Loucy (cell line): ENCODE results near the gene ETNK1.

Source experiments
- H2AFZ ChIP-seq: fragments of 200-600 bp; sonication (generic); 2 replicates; pipeline ENCODE4 v1.6.0; 2016; ENCODE audit warnings: antibody characterized with exemption, mild to moderate bottlenecking, low read length, moderate library complexity
- H3F3A ChIP-seq: fragments of 200-600 bp; 2 replicates; pipeline ENCODE4 v1.6.0; 2016; ENCODE audit warnings: antibody characterized with exemption, low read depth, mild to moderate bottlenecking
- H3K27me3 ChIP-seq: fragments of 200-600 bp; sonication (generic); 2 replicates; pipeline ENCODE4 v1.6.1; 2014; ENCODE audit warnings: low read length, mild to moderate bottlenecking; ENCODE audit not compliant: insufficient read depth, poor library complexity, severe bottlenecking
- H3K36me3 ChIP-seq: fragments of 200-600 bp; sonication (generic); 2 replicates; pipeline ENCODE4 v1.6.1; 2016; ENCODE audit warnings: low read length; ENCODE audit not compliant: insufficient read depth
- H3K4me1 ChIP-seq: fragments of 200-600 bp; sonication (generic); 2 replicates; pipeline ENCODE4 v1.5.1; 2014; ENCODE audit warnings: low read length, mild to moderate bottlenecking; ENCODE audit not compliant: insufficient read depth, poor library complexity, severe bottlenecking
- H3K4me2 ChIP-seq: fragments of 200-600 bp; sonication (generic); 2 replicates; pipeline ENCODE4 v1.6.0; 2014; ENCODE audit warnings: antibody characterized with exemption, low read length, low read depth, mild to moderate bottlenecking; ENCODE audit not compliant: poor library complexity, severe bottlenecking
- H3K4me3 ChIP-seq: fragments of 200-600 bp; sonication (generic); 2 replicates; pipeline ENCODE4 v1.5.1; 2014; ENCODE audit warnings: low read length, mild to moderate bottlenecking, mixed read lengths; ENCODE audit not compliant: poor library complexity, severe bottlenecking
- H3K79me2 ChIP-seq: fragments of 200-600 bp; sonication (generic); 2 replicates; pipeline ENCODE4 v1.6.1; 2014; ENCODE audit warnings: low read length; ENCODE audit not compliant: insufficient read depth
- H3K9ac ChIP-seq: fragments of 200-600 bp; sonication (generic); 2 replicates; pipeline ENCODE4 v1.6.0; 2014; ENCODE audit warnings: mild to moderate bottlenecking, low read depth, low read length, moderate library complexity; ENCODE audit not compliant: poor library complexity, severe bottlenecking
- H3K9me2 ChIP-seq: fragments of 200-600 bp; sonication (generic); replicated peaks from 2 replicates; pipeline ENCODE4 v1.6.1; 2016; ENCODE audit warnings: low read depth, low read length, mixed read lengths
- H3K9me3 ChIP-seq: fragments of 200-600 bp; sonication (generic); 2 replicates; pipeline ENCODE4 v1.6.1; 2014; ENCODE audit warnings: mild to moderate bottlenecking, antibody characterized with exemption, low read length, low read depth; ENCODE audit not compliant: insufficient read depth
- H4K20me1 ChIP-seq: fragments of 200-600 bp; sonication (generic); 2 replicates; pipeline ENCODE4 v1.6.0; 2014; ENCODE audit warnings: antibody characterized with exemption, low read length, mild to moderate bottlenecking; ENCODE audit not compliant: insufficient read depth, poor library complexity, severe bottlenecking
- EZH2phosphoT487 ChIP-seq: fragments of 200-600 bp; IDR thresholded peaks from 2 replicates; pipeline ENCODE4 v1.6.1; 2018; ENCODE audit warnings: antibody characterized with exemption, mild to moderate bottlenecking, moderate library complexity, borderline replicate concordance
- TF ChIP-seq, protein P1 (sequence below): fragments of 200-600 bp; sonication (generic); conservative IDR thresholded peaks from 2 replicates; pipeline ENCODE4 v1.5.1; 2014; ENCODE audit warnings: mild to moderate bottlenecking, antibody characterized with exemption, low read length

The ETNK1 gene

DNA sequence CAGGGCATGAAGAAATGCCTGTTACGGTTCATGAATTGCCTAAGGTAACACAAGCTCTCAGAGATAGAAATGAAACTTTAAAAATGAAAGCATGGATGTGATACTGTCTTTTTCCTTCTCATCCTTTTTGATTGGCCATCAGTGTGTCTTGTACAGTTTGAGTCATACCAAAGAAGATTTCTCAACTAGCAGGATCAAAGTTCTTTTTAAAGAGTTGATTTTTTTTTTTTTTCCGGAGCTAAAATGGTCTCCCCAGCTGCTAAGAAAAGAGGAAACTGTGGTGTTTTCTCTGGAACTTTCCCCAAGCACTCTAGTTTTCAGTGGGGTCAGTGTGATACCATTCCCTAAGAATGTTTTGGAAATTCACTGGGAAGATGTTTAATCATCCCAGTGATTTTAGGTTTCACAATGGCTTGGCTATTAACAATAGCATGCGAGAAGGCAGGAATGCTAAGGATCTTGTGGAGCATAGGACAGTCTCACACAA lies 105.0 kb downstream of the ETNK1 start:
- Histone ChIP-seq H2AFZ (no peak overlapping the region), H3K4me2 (no peak overlapping the region)

DNA sequence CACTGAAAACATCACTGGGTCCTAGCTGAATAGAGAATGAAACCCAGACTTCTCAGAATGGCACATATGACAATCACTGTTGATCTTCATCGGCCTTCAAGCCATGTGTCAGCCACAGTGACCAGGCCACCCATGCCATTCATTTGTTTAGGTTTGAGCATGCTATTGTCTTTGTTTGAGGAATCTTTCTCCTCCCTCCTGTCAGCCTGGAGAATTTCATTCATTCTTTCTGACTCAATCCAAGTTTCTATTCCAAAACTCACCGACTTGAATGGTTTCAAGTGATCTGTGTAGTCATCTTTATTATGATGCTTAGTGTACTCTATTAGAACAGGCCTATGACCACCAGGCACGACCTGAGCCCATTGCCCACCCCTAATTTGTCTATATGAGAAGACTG lies 106.3 kb downstream of the ETNK1 start:
- H3F3A ChIP-seq = no peaks in the 10 kb centered on the region
- no peaks in the 10 kb centered on the region for H3K36me3 ChIP-seq

More for the DNA sequence above, 105.0 kb downstream of the ETNK1 start:
- H3K79me2 ChIP-seq = no peaks in the 10 kb centered on the region
- H3K9me2 ChIP-seq = no peaks in the 10 kb centered on the region
- no peak overlapping the region for H3K4me3 ChIP-seq
- H3K9me3 ChIP-seq = no peaks in the 10 kb centered on the region
- TF ChIP-seq, protein P1, sequence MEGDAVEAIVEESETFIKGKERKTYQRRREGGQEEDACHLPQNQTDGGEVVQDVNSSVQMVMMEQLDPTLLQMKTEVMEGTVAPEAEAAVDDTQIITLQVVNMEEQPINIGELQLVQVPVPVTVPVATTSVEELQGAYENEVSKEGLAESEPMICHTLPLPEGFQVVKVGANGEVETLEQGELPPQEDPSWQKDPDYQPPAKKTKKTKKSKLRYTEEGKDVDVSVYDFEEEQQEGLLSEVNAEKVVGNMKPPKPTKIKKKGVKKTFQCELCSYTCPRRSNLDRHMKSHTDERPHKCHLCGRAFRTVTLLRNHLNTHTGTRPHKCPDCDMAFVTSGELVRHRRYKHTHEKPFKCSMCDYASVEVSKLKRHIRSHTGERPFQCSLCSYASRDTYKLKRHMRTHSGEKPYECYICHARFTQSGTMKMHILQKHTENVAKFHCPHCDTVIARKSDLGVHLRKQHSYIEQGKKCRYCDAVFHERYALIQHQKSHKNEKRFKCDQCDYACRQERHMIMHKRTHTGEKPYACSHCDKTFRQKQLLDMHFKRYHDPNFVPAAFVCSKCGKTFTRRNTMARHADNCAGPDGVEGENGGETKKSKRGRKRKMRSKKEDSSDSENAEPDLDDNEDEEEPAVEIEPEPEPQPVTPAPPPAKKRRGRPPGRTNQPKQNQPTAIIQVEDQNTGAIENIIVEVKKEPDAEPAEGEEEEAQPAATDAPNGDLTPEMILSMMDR = no peak
- TF ChIP-seq EZH2phosphoT487 = no peak
- H3K4me1 ChIP-seq = no peaks in the 10 kb centered on the region
- no peak overlapping the region for H3K9ac ChIP-seq
- H3K36me3 ChIP-seq = no peaks in the 10 kb centered on the region
- no peaks in the 10 kb centered on the region for H4K20me1 ChIP-seq
- H3K27me3 ChIP-seq = no peaks in the 10 kb centered on the region
- H3F3A ChIP-seq = no peaks in the 10 kb centered on the region

DNA sequence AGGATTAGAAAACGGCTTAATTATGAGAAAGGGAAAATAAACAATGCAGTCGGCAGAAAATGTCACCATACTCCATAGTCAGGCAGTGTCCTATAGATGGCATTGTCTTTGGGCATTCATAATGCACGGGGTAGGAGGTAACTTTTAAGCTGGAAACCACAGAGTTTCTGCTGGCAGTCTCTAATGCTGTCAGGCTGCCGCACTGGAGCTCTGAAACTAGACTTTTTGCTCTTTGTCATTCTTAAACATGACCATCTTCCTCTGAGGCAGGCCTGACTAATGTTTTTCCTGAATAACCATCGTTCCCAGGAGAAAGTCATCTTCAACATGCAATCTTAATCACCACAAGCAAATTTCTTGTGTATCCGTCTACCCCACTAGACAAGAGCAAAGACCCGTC lies 108.8 kb downstream of the ETNK1 start:
- Histone ChIP-seq H3F3A (no peaks in the 10 kb centered on the region), H4K20me1 (no peaks in the 10 kb centered on the region), H3K4me1 (no peaks in the 10 kb centered on the region), H3K9me2 (no peaks in the 10 kb centered on the region), H3K4me3 (no peak overlapping the region), H3K9me3 (no peaks in the 10 kb centered on the region), H3K27me3 (no peaks in the 10 kb centered on the region), H3K9ac (no peak overlapping the region), H3K4me2 (no peak overlapping the region), H2AFZ (no peak overlapping the region), H3K36me3 (no peaks in the 10 kb centered on the region), H3K79me2 (no peaks in the 10 kb centered on the region)
- TF ChIP-seq EZH2phosphoT487 = no peak
- TF ChIP-seq, protein P1 = no peak

More for the DNA sequence above, 106.3 kb downstream of the ETNK1 start:
- Histone ChIP-seq H3K4me1 (no peaks in the 10 kb centered on the region), H4K20me1 (no peaks in the 10 kb centered on the region), H3K27me3 (no peaks in the 10 kb centered on the region), H3K4me3 (no peak overlapping the region), H3K9me3 (no peaks in the 10 kb centered on the region), H3K4me2 (no peak overlapping the region), H3K9ac (no peak overlapping the region), H3K9me2 (no peaks in the 10 kb centered on the region), H2AFZ (no peak overlapping the region), H3K79me2 (no peaks in the 10 kb centered on the region)
- TF ChIP-seq EZH2phosphoT487 = no peak
- TF ChIP-seq, protein P1 = no peak
